ENCODE measurements around the gene PTPRA.
A peak's percentile ranks its signal among the peaks of the same experiment; 100 is the strongest.
"Not testable (repeated sequence)": the region's sequence is repeated elsewhere in the genome, so short reads cannot be mapped to it uniquely, and the experiment has no call there.

The PTPRA gene

GRCh38 chr20:3071266-3071609 lies 198.0 kb downstream of the PTPRA start:
- no peak for DNase-seq (ENCODE audit: low read depth)
- H3K4me3 ChIP-seq (ENCODE audit: low read depth, low read length), result no peak overlapping the region
- TF ChIP-seq CTCF (IDR thresholded peaks at IDR 0.05; ENCODE audit: low read depth, low read length, missing control alignments), result no peak

- peak within 1 kb of the TSS; percentile 23; the same call in 1 of the 2 replicates for H3K4me3 ChIP-seq (ENCODE audit: low read depth, low read length)
- TF ChIP-seq CTCF (IDR thresholded peaks at IDR 0.05; ENCODE audit: low read depth, low read length, missing control alignments), result no peak
- DNase-seq (ENCODE audit: low read depth), result no peak
These were observed 198.6 kb downstream of the PTPRA start, which contains the start of gene OXT for GRCh38 chr20:3071610-3072529. Gene OXT (plus strand): TSS chr20:3071620. CDS start chr20:3071656, 36 bp downstream.

GRCh38 chr20:3072530-3073250 lies 199.4 kb downstream of the PTPRA start:
- no peak for TF ChIP-seq CTCF (IDR thresholded peaks at IDR 0.05; ENCODE audit: low read depth, low read length, missing control alignments)
- H3K4me3 ChIP-seq (ENCODE audit: low read depth, low read length), result no peak overlapping the region

GRCh38 chr20:3073251-3073643 lies 200.0 kb downstream of the PTPRA start:
- DNase-seq (ENCODE audit: low read depth); H3K4me3 ChIP-seq (ENCODE audit: low read depth, low read length): not testable (repeated sequence)

More at GRCh38 chr20:3072530-3073250, 199.4 kb downstream of the PTPRA start:
- DNase-seq (ENCODE audit: low read depth), result no peak

- H3K4me3 ChIP-seq (ENCODE audit: low read depth, low read length), result no peak overlapping the region
- DNase-seq (ENCODE audit: low read depth), result no peak
- TF ChIP-seq CTCF (IDR thresholded peaks at IDR 0.05; ENCODE audit: low read depth, low read length, missing control alignments), result no peak
These were observed 201.5 kb downstream of the PTPRA start for GRCh38 chr20:3074812-3075211.

GRCh38 chr20:3075315-3075714 lies 202.0 kb downstream of the PTPRA start:
- DNase-seq (ENCODE audit: low read depth); H3K4me3 ChIP-seq (ENCODE audit: low read depth, low read length): not testable (repeated sequence)

- H3K4me3 ChIP-seq (ENCODE audit: low read depth, low read length), result no peak overlapping the region
- no peak for TF ChIP-seq CTCF (IDR thresholded peaks at IDR 0.05; ENCODE audit: low read depth, low read length, missing control alignments)
- no peak for DNase-seq (ENCODE audit: low read depth)
These were observed 204.4 kb downstream of the PTPRA start for GRCh38 chr20:3077618-3078134.
